NB4 (cell line): Measurements from ENCODE around the gene CLIC5.

Source experiments
- MAX ChIP-seq: IDR thresholded peaks from 2 replicates; pipeline ENCODE4 v1.6.1; 2011; ENCODE audit warnings: low read depth, low read length
- MYC ChIP-seq: IDR thresholded peaks from 2 replicates; pipeline ENCODE4 v1.6.1; 2011; ENCODE audit warnings: low read depth, low read length
- POLR2A ChIP-seq: IDR thresholded peaks from 2 replicates; pipeline ENCODE4 v1.6.1; 2011; ENCODE audit warnings: mild to moderate bottlenecking; ENCODE audit not compliant: insufficient read length; ENCODE audit errors: extremely low read depth
- TF ChIP-seq, protein P1 (sequence below): IDR thresholded peaks from one replicate; pipeline ENCODE4 v1.5.1; 2012; ENCODE audit warnings: low read depth, low read length

GRCh38 chr6:45979311-45979710 is 36.3 kb downstream of the CLIC5 start:
- TF ChIP-seq, protein P1, sequence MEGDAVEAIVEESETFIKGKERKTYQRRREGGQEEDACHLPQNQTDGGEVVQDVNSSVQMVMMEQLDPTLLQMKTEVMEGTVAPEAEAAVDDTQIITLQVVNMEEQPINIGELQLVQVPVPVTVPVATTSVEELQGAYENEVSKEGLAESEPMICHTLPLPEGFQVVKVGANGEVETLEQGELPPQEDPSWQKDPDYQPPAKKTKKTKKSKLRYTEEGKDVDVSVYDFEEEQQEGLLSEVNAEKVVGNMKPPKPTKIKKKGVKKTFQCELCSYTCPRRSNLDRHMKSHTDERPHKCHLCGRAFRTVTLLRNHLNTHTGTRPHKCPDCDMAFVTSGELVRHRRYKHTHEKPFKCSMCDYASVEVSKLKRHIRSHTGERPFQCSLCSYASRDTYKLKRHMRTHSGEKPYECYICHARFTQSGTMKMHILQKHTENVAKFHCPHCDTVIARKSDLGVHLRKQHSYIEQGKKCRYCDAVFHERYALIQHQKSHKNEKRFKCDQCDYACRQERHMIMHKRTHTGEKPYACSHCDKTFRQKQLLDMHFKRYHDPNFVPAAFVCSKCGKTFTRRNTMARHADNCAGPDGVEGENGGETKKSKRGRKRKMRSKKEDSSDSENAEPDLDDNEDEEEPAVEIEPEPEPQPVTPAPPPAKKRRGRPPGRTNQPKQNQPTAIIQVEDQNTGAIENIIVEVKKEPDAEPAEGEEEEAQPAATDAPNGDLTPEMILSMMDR = no peak
- TF ChIP-seq POLR2A = no peak
- TF ChIP-seq MAX = no peak
- no peak for TF ChIP-seq MYC
